DND-41 (cell line): Measurements from ENCODE around the gene SLC22A9.

ENCODE experiments used
- ATAC-seq: fragments of 200-7000 bp; cut with Tn5 transposase; 3 replicates; pipeline ENCODE4 v1.9.1; 2021; ENCODE audit warnings: low read depth; ENCODE audit not compliant: insufficient read depth
- DNase-seq: peaks from one replicate; pipeline ENCODE4 v3.0.0-alpha.2; 2020
- H2AFZ ChIP-seq: 2 replicates; pipeline ENCODE4 v1.6.0; 2012; ENCODE audit warnings: low read depth, low read length
- H3K27ac ChIP-seq: 2 replicates; pipeline ENCODE4 v1.5.1; 2012; ENCODE audit warnings: low read length, inconsistent platforms
- H3K27me3 ChIP-seq: fragments of 200-600 bp; sonication (generic); 2 replicates; pipeline ENCODE4 v1.6.0; 2012; ENCODE audit warnings: low read length, mild to moderate bottlenecking, inconsistent platforms; ENCODE audit not compliant: insufficient read depth, poor library complexity
- H3K36me3 ChIP-seq: 2 replicates; pipeline ENCODE4 v1.5.1; 2012; ENCODE audit warnings: low read length, inconsistent platforms; ENCODE audit not compliant: insufficient read depth
- H3K4me1 ChIP-seq: 2 replicates; pipeline ENCODE4 v1.5.1; 2012; ENCODE audit warnings: mild to moderate bottlenecking, low read length; ENCODE audit not compliant: insufficient read depth
- H3K4me2 ChIP-seq: 2 replicates; pipeline ENCODE4 v1.6.0; 2012; ENCODE audit warnings: mild to moderate bottlenecking, moderate library complexity, low read length, inconsistent platforms; ENCODE audit not compliant: insufficient read depth
- H3K4me3 ChIP-seq, 2 experiments: fragments of 200-600 bp in 1 of 2; shearing (Covaris generic) in 1 of 2; 2 replicates each; pipeline ENCODE4 v1.5.1; 2012 to 2016; ENCODE audit warnings: inconsistent platforms in 2 of 2, low read length in 2 of 2, mild to moderate bottlenecking in 2 of 2, low read depth in 1 of 2, moderate library complexity in 1 of 2
- H3K79me2 ChIP-seq: 2 replicates; pipeline ENCODE4 v1.6.0; 2012; ENCODE audit warnings: low read length, inconsistent platforms; ENCODE audit not compliant: insufficient read depth
- H3K9ac ChIP-seq: 2 replicates; pipeline ENCODE4 v1.6.0; 2012; ENCODE audit warnings: low read depth, mild to moderate bottlenecking, inconsistent platforms, low read length, moderate library complexity
- H3K9me3 ChIP-seq: 2 replicates; pipeline ENCODE4 v1.5.1; 2012; ENCODE audit warnings: low read length, moderate library complexity, mild to moderate bottlenecking, inconsistent platforms; ENCODE audit not compliant: insufficient read depth, severe bottlenecking
- H4K20me1 ChIP-seq: 2 replicates; pipeline ENCODE4 v1.6.0; 2012; ENCODE audit warnings: low read length; ENCODE audit not compliant: insufficient read depth
- EZH2 ChIP-seq: IDR thresholded peaks from 3 replicates; pipeline ENCODE4 v1.6.1; 2012; ENCODE audit warnings: borderline replicate concordance, low read depth, mild to moderate bottlenecking, moderate library complexity, low read length, inconsistent platforms; ENCODE audit not compliant: severe bottlenecking
- TF ChIP-seq, protein P1 (sequence below): IDR thresholded peaks from 2 replicates; pipeline ENCODE4 v1.5.1; 2012; ENCODE audit warnings: borderline replicate concordance, low read length, moderate library complexity, mild to moderate bottlenecking; ENCODE audit not compliant: poor library complexity, severe bottlenecking; ENCODE audit errors: extremely low read depth

Gene SLC22A9

DNA sequence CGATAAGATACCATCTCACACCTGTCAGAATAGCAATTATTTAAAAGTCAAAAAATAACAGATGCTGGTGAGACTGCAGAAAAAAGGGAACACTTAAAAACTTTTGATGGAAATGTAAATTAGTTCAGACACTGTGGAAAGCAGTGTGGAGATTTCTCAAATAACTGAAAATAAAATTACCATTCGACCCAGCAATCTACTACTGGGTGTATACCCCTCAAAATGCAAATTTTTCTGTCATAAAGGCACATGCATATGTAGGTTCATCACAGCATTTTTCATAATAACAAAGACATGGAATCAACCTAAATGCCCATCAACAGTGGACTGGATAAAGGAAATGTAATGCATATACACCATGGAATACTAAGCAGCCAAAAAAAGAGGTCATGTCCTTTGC, 10.5 kb downstream of the SLC22A9 start:
- H3K4me1 ChIP-seq: no peaks in the 10 kb centered on the region
- peaks cover 21% of the 10 kb centered on the region for H3K27me3 ChIP-seq
- TF ChIP-seq, protein P1, sequence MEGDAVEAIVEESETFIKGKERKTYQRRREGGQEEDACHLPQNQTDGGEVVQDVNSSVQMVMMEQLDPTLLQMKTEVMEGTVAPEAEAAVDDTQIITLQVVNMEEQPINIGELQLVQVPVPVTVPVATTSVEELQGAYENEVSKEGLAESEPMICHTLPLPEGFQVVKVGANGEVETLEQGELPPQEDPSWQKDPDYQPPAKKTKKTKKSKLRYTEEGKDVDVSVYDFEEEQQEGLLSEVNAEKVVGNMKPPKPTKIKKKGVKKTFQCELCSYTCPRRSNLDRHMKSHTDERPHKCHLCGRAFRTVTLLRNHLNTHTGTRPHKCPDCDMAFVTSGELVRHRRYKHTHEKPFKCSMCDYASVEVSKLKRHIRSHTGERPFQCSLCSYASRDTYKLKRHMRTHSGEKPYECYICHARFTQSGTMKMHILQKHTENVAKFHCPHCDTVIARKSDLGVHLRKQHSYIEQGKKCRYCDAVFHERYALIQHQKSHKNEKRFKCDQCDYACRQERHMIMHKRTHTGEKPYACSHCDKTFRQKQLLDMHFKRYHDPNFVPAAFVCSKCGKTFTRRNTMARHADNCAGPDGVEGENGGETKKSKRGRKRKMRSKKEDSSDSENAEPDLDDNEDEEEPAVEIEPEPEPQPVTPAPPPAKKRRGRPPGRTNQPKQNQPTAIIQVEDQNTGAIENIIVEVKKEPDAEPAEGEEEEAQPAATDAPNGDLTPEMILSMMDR: no peak
- no peak for TF ChIP-seq EZH2
- ATAC-seq (no peak), DNase-seq (no peak)
- no peak overlapping the region for H3K27ac ChIP-seq
- no peak overlapping the region for H3K9ac ChIP-seq
- no peaks in the 10 kb centered on the region for H3K79me2 ChIP-seq
- H3K4me2 ChIP-seq: no peak overlapping the region
- H3K36me3 ChIP-seq: no peaks in the 10 kb centered on the region
- H3K4me3 ChIP-seq: no peak overlapping the region
- H4K20me1 ChIP-seq: no peaks in the 10 kb centered on the region
- no peak overlapping the region for H2AFZ ChIP-seq
- no peaks in the 10 kb centered on the region for H3K9me3 ChIP-seq

DNA sequence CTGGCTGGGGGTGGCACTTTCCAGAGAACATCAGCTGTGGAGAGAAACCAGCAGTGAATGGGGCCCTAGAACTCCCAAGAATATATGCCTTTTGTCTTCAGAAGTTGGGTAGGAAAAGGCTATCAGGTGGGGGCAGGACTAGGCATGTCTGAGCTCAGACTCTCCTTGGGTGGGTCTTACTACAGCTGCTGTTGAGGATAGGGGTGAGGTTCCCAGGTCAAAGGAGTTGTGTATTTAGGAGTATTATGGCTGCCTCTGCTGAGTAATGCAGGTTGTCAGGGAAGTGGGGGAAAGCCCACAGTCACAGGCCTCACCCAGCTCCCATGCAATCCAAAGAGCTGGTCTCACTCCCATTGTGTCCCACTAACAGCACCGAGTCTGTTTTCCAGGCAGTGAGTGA, 26.1 kb downstream of the SLC22A9 start:
- Histone ChIP-seq H3K9ac (no peak overlapping the region), H3K4me2 (no peak overlapping the region), H3K4me3 (no peak overlapping the region), H3K27me3 (peaks cover 8% of the 10 kb centered on the region), H3K9me3 (no peaks in the 10 kb centered on the region), H3K27ac (no peak overlapping the region), H3K79me2 (no peaks in the 10 kb centered on the region), H3K36me3 (no peaks in the 10 kb centered on the region), H2AFZ (no peak overlapping the region), H3K4me1 (no peaks in the 10 kb centered on the region), H4K20me1 (no peaks in the 10 kb centered on the region)
- DNase-seq (no peak), ATAC-seq (no peak)
- TF ChIP-seq, protein P1: no peak
- no peak for TF ChIP-seq EZH2

DNA sequence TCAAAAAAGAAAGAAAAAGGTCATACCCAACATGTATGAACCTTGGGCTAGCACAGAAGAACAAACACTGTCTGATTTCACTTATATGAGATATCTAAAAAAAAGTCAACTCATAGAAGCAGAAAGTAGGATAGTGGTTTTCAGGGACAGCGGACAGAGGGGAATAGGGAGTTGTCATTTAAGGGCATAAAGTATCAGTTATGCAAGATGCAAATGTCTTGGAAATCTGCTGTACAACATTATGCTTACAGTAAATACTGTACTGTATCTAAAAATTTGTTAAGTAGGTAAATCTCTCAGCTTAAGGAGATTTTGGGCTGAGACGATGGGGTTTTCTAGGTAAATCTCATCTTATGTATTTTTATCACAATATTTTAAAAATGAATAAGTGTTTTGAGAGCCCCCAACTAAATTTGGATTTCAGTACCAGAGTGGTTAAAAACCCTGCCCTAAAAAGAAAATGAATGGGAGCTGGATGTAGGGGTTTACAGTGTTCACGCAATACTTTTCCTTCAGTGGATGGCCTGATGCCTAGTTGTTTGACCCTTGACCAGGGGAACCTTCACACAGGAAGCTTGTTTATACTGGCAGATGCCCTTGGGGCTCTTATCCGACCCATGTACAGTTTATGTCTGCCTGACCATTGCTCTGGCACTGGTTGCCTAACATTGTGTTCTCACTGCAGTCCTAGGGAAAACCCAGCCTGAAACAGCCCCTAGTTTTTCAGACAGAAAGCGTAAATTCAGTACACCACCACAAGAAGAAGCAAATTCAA, 34.8 kb downstream of the SLC22A9 start:
- DNase-seq: no peak
- no peaks in the 10 kb centered on the region for H3K9me3 ChIP-seq
- H3K27me3 ChIP-seq: peaks cover 22% of the 10 kb centered on the region
- TF ChIP-seq, protein P1: no peak
- TF ChIP-seq EZH2: no peak
- ATAC-seq: no peak
- H4K20me1 ChIP-seq: no peaks in the 10 kb centered on the region
- no peak overlapping the region for H3K4me3 ChIP-seq
- H3K9ac ChIP-seq: no peak overlapping the region
- no peaks in the 10 kb centered on the region for H3K79me2 ChIP-seq
- no peak overlapping the region for H2AFZ ChIP-seq
- no peak overlapping the region for H3K4me2 ChIP-seq
- H3K36me3 ChIP-seq: no peaks in the 10 kb centered on the region
- H3K27ac ChIP-seq: no peak overlapping the region
- no peaks in the 10 kb centered on the region for H3K4me1 ChIP-seq

DNA sequence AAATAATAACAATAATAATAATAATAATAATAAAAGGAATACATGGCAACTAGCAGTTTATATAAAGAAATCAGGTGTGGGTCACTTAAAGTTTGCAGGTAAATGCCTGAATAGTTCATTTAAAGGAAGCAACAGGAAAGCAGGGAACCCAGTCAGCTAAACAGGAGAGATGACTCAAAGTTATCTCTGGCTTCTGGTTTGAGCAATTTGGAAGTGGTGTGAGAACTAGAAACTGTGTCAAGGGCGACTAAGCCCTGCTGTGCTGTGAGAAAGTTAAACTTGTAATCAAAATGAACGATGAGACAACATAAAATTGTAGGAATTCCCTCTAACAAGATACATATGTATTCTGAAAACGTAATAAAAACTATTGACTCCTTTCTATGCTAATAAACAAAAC, 35.5 kb downstream of the SLC22A9 start:
- ATAC-seq: no peak
- no peak overlapping the region for H3K27ac ChIP-seq
- no peak overlapping the region for H3K4me2 ChIP-seq

More for the DNA sequence above, 35.5 kb downstream of the SLC22A9 start:
- H3K4me3 ChIP-seq: no peak overlapping the region
- no peaks in the 10 kb centered on the region for H4K20me1 ChIP-seq
- no peaks in the 10 kb centered on the region for H3K9me3 ChIP-seq
- no peak overlapping the region for H3K9ac ChIP-seq
- TF ChIP-seq, protein P1: no peak
- TF ChIP-seq EZH2: no peak
- no peaks in the 10 kb centered on the region for H3K36me3 ChIP-seq
- DNase-seq: no peak
- no peaks in the 10 kb centered on the region for H3K79me2 ChIP-seq
- H2AFZ ChIP-seq: no peak overlapping the region
- peaks cover 22% of the 10 kb centered on the region for H3K27me3 ChIP-seq
- H3K4me1 ChIP-seq: no peaks in the 10 kb centered on the region
